HUES6 (cell line): Measurements from ENCODE around the gene CREBL2.

ENCODE experiments used
- H3K27ac ChIP-seq: 2 replicates; pipeline ENCODE4 v1.7.0; 2013; ENCODE audit warnings: low read depth, mild to moderate bottlenecking, low read length, inconsistent platforms
- H3K27me3 ChIP-seq: 2 replicates; pipeline ENCODE4 v1.6.1; 2013; ENCODE audit warnings: low read length; ENCODE audit not compliant: control insufficient read depth, insufficient read depth
- H3K36me3 ChIP-seq: 2 replicates; pipeline ENCODE4 v1.6.1; 2013; ENCODE audit warnings: low read length; ENCODE audit not compliant: control insufficient read depth, insufficient read depth
- H3K4me1 ChIP-seq: 2 replicates; pipeline ENCODE4 v1.6.1; 2013; ENCODE audit warnings: low read length; ENCODE audit not compliant: control insufficient read depth, insufficient read depth
- H3K4me3 ChIP-seq: 2 replicates; pipeline ENCODE4 v1.5.1; 2013; ENCODE audit warnings: low read depth, low read length
- H3K9ac ChIP-seq: one replicate; pipeline ENCODE4 v1.6.1; 2013; ENCODE audit warnings: mild to moderate bottlenecking, low read length
- H3K9me3 ChIP-seq: 2 replicates; pipeline ENCODE4 v1.6.1; 2013; ENCODE audit warnings: low read depth, low read length; ENCODE audit not compliant: control insufficient read depth, insufficient read depth

The CREBL2 gene

GRCh38 chr12:12599750-12600643, 11.7 kb upstream of the CREBL2 start:
- Histone ChIP-seq H3K9me3 (no peaks in the 10 kb centered on the region), H3K4me3 (no peak overlapping the region), H3K36me3 (no peaks in the 10 kb centered on the region), H3K4me1 (peaks cover 6% of the 10 kb centered on the region; the same call in 1 of the 2 replicates), H3K27me3 (no peaks in the 10 kb centered on the region), H3K27ac (no peak overlapping the region), H3K9ac (no peak overlapping the region)

- Histone ChIP-seq H3K9ac (no peak overlapping the region), H3K9me3 (no peaks in the 10 kb centered on the region), H3K27ac (no peak overlapping the region)
Measured at GRCh38 chr12:12600659-12601058, 11.0 kb upstream of the CREBL2 start.

GRCh38 chr12:12604740-12605139, 6.9 kb upstream of the CREBL2 start:
- H3K27me3 ChIP-seq = no peaks in the 10 kb centered on the region
- no peaks in the 10 kb centered on the region for H3K9me3 ChIP-seq
- H3K4me3 ChIP-seq = no peak overlapping the region
- H3K4me1 ChIP-seq = peaks cover 17% of the 10 kb centered on the region
- no peak overlapping the region for H3K27ac ChIP-seq
- no peak overlapping the region for H3K9ac ChIP-seq
- H3K36me3 ChIP-seq = no peaks in the 10 kb centered on the region

More at GRCh38 chr12:12600659-12601058, 11.0 kb upstream of the CREBL2 start:
- no peaks in the 10 kb centered on the region for H3K27me3 ChIP-seq
- peaks cover 6% of the 10 kb centered on the region; the same call in 1 of the 2 replicates for H3K4me1 ChIP-seq
- no peaks in the 10 kb centered on the region for H3K36me3 ChIP-seq
- no peak overlapping the region for H3K4me3 ChIP-seq

GRCh38 chr12:12606781-12607589, 4.7 kb upstream of the CREBL2 start:
- H3K27ac ChIP-seq = no peak overlapping the region
- no peaks in the 10 kb centered on the region for H3K27me3 ChIP-seq
- peaks cover 11% of the 10 kb centered on the region for H3K4me1 ChIP-seq
- H3K4me3 ChIP-seq = no peak overlapping the region
- H3K9ac ChIP-seq = no peak overlapping the region
- H3K9me3 ChIP-seq = no peaks in the 10 kb centered on the region
- H3K36me3 ChIP-seq = no peaks in the 10 kb centered on the region

- Histone ChIP-seq H3K4me3 (no peak overlapping the region), H3K9ac (no peak overlapping the region), H3K9me3 (no peaks in the 10 kb centered on the region)
Measured at GRCh38 chr12:12608557-12608957, 3.1 kb upstream of the CREBL2 start.

GRCh38 chr12:12609692-12610091, 2.0 kb upstream of the CREBL2 start:
- no peaks in the 10 kb centered on the region for H3K36me3 ChIP-seq
- H3K27ac ChIP-seq = no peak overlapping the region
- no peaks in the 10 kb centered on the region for H3K27me3 ChIP-seq
- H3K4me3 ChIP-seq = no peak overlapping the region
- no peaks in the 10 kb centered on the region for H3K9me3 ChIP-seq
- no peak overlapping the region for H3K9ac ChIP-seq
- H3K4me1 ChIP-seq = peaks cover 14% of the 10 kb centered on the region

More at GRCh38 chr12:12608557-12608957, 3.1 kb upstream of the CREBL2 start:
- Histone ChIP-seq H3K27ac (no peak overlapping the region), H3K27me3 (no peaks in the 10 kb centered on the region), H3K4me1 (peaks cover 14% of the 10 kb centered on the region), H3K36me3 (no peaks in the 10 kb centered on the region)

- H3K4me3 ChIP-seq = peak overlapping the region; percentile 86; the same call in 1 of the 2 replicates
- H3K9me3 ChIP-seq = no peaks in the 10 kb centered on the region
- 0 out of 2 replicates have a peak, but pooled peaks cover 2% of the 10 kb centered on the region for H3K36me3 ChIP-seq
- H3K4me1 ChIP-seq = peaks cover 14% of the 10 kb centered on the region
- H3K27ac ChIP-seq = no peak overlapping the region
- no peaks in the 10 kb centered on the region for H3K27me3 ChIP-seq
- H3K9ac ChIP-seq = no peak overlapping the region
Measured at GRCh38 chr12:12610711-12611110, 965 bp upstream of the CREBL2 start.

- peak overlapping the region; percentile 34 for H3K9ac ChIP-seq
- peaks cover 5% of the 10 kb centered on the region for H3K4me1 ChIP-seq
- peak overlapping the region; percentile 86 for H3K4me3 ChIP-seq
- H3K27ac ChIP-seq = no peak overlapping the region
- no peaks in the 10 kb centered on the region for H3K9me3 ChIP-seq
- 0 out of 2 replicates have a peak, but pooled peaks cover 2% of the 10 kb centered on the region for H3K36me3 ChIP-seq
- H3K27me3 ChIP-seq = no peaks in the 10 kb centered on the region
Measured at GRCh38 chr12:12612358-12612757, 682 bp downstream of the CREBL2 start.

GRCh38 chr12:12613344-12613743, 1.7 kb downstream of the CREBL2 start:
- Histone ChIP-seq H3K27me3 (no peaks in the 10 kb centered on the region), H3K4me1 (0 out of 2 replicates have a peak, but pooled peaks cover 2% of the 10 kb centered on the region), H3K36me3 (0 out of 2 replicates have a peak, but pooled peaks cover 2% of the 10 kb centered on the region), H3K9me3 (no peaks in the 10 kb centered on the region), H3K9ac (no peak overlapping the region), H3K27ac (0 out of 2 replicates have a peak overlapping the region, but pooled peaks have one; percentile 32), H3K4me3 (no peak overlapping the region)

- Histone ChIP-seq H3K4me3 (no peak overlapping the region), H3K9ac (no peak overlapping the region), H3K36me3 (peaks cover 5% of the 10 kb centered on the region; the same call in 1 of the 2 replicates)
Measured at GRCh38 chr12:12614342-12614741, 2.7 kb downstream of the CREBL2 start.

More at GRCh38 chr12:12614342-12614741, 2.7 kb downstream of the CREBL2 start:
- peaks cover 8% of the 10 kb centered on the region for H3K9me3 ChIP-seq
- H3K4me1 ChIP-seq = 0 out of 2 replicates have a peak, but pooled peaks cover 2% of the 10 kb centered on the region
- H3K27ac ChIP-seq = no peak overlapping the region
- no peaks in the 10 kb centered on the region for H3K27me3 ChIP-seq
